CD4-positive, CD25-positive, alpha-beta regulatory T cell (primary cell): ENCODE measurements around the gene SLC35B4. TPM values are rescaled to one million over a fixed set of nuclear protein-coding genes. Genes with fewer than 3 reads are reported as not detected.

Source experiments
- ATAC-seq, 2 donors: fragments of 150-1000 bp; cut with Tn5 transposase; one replicate each; pipeline ENCODE4 v1.10.0; 2021; ENCODE audit warnings: low read depth in 2 of 2, moderate number of reproducible peaks in 2 of 2, moderate library complexity in 1 of 2
- DNase-seq, 3 donors: peaks; one replicate each; pipeline versions ENCODE4 v3.0.0 to v3.0.0-alpha.2; 2012 to 2022; ENCODE audit warnings: mixed read lengths in 1 of 3
- H3K27ac ChIP-seq: one replicate; pipeline ENCODE4 v1.7.0; 2013; ENCODE audit warnings: mild to moderate bottlenecking, low read length; ENCODE audit not compliant: insufficient read depth, poor library complexity, severe bottlenecking
- H3K27me3 ChIP-seq: one replicate; pipeline ENCODE4 v1.7.0; 2013; ENCODE audit warnings: low read length; ENCODE audit not compliant: control insufficient read depth, insufficient read depth
- H3K36me3 ChIP-seq: one replicate; pipeline ENCODE4 v1.7.0; 2013; ENCODE audit warnings: mild to moderate bottlenecking, low read length, moderate library complexity; ENCODE audit not compliant: control insufficient read depth, insufficient read depth
- H3K4me1 ChIP-seq: 2 replicates; pipeline ENCODE4 v1.7.0; 2013; ENCODE audit warnings: mild to moderate bottlenecking, low read length; ENCODE audit not compliant: insufficient read depth, control insufficient read depth, poor library complexity, severe bottlenecking
- H3K4me3 ChIP-seq: one replicate; pipeline ENCODE4 v1.7.0; 2013; ENCODE audit warnings: low read depth, mild to moderate bottlenecking, low read length, moderate library complexity
- H3K9me3 ChIP-seq, 2 experiments: 1 replicate in 1 of 2; 2 replicates in 1 of 2; pipeline ENCODE4 v1.7.0; 2013; ENCODE audit warnings: low read length in 2 of 2, mild to moderate bottlenecking in 1 of 2, moderate library complexity in 1 of 2; ENCODE audit not compliant: control insufficient read depth in 2 of 2
- H3K27ac Mint-ChIP-seq, 3 donors: one replicate each; pipeline ENCODE4 v1.8.0; 2020 to 2022; ENCODE audit warnings: mild to moderate bottlenecking in 3 of 3, mixed read lengths in 3 of 3, moderate library complexity in 2 of 3
- H3K27me3 Mint-ChIP-seq: one replicate; pipeline ENCODE4 v1.8.0; 2022; ENCODE audit warnings: mild to moderate bottlenecking, mixed read lengths
- H3K36me3 Mint-ChIP-seq: one replicate; pipeline ENCODE4 v1.8.0; 2020; ENCODE audit warnings: mixed read lengths
- H3K4me1 Mint-ChIP-seq, 4 donors: one replicate each; pipeline ENCODE4 v1.8.0; 2020 to 2022; ENCODE audit warnings: mixed read lengths in 4 of 4, mild to moderate bottlenecking in 1 of 4
- H3K4me3 Mint-ChIP-seq, 4 donors: one replicate each; pipeline ENCODE4 v1.8.0; 2020 to 2022; ENCODE audit warnings: mild to moderate bottlenecking in 4 of 4, mixed read lengths in 4 of 4, moderate library complexity in 3 of 4
- H3K9me3 Mint-ChIP-seq, 7 donors: one replicate each; pipeline ENCODE4 v1.8.0; 2020 to 2022; ENCODE audit warnings: mixed read lengths in 7 of 7, mild to moderate bottlenecking in 3 of 7, moderate library complexity in 2 of 7
- polyA plus RNA-seq, 4 donors: library from polyadenylated mRNA; unstranded; fragments of 300-500 nt; fragmentation: Illumina TruSeq; gene quantifications; one replicate each; pipeline ENCODE4 v1.2.3, GENCODE V29; 2021
- total RNA-seq: library from RNA; stranded (reverse); gene quantifications from one replicate; pipeline ENCODE4 v1.2.3, GENCODE V29; 2022

SLC35B4 gene
- total and polyA plus RNA-seq, 5 donors from 2014 or later = 10.7 to 20.5 (median 16.2) TPM

DNA sequence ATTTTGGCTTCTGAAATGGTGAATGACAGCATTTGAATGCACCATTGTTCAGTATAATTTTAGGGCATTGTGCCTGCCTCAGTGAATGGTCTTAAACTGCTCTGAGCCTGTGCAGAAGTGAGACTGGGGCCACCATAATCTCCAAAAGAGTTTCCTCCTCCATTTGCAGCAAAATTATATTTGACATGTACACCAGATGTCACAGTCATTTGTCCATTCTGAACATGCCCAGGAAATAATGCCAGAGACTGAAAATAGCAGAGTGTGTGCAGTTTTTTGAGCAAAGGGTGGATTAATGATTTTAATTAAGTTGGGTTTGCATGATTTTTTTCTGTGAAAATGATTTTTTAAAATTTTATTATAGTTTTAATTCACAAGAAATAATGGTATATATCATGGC is 26.4 kb upstream of the SLC35B4 start:
- H3K9me3 ChIP-seq = no peaks in the 10 kb centered on the region
- H3K36me3 ChIP-seq = no peaks in the 10 kb centered on the region
- no peak overlapping the region for H3K4me3 ChIP-seq
- H3K27me3 ChIP-seq = peaks cover 2% of the 10 kb centered on the region
- H3K4me3 Mint-ChIP-seq = no peak overlapping the region
- H3K27ac Mint-ChIP-seq = no peak overlapping the region
- DNase-seq (no peak), ATAC-seq (no peak)
- no peaks in the 10 kb centered on the region for H3K4me1 Mint-ChIP-seq
- H3K4me1 ChIP-seq = no peaks in the 10 kb centered on the region
- H3K9me3 Mint-ChIP-seq = peaks cover 0 to 5% (median 0%) of the 10 kb centered on the region in 7 donors
- H3K27me3 Mint-ChIP-seq = peaks cover 7% of the 10 kb centered on the region
- no peaks in the 10 kb centered on the region for H3K36me3 Mint-ChIP-seq
- no peak overlapping the region for H3K27ac ChIP-seq

- no peaks in the 10 kb centered on the region for H3K27me3 ChIP-seq
- no peaks in the 10 kb centered on the region for H3K9me3 ChIP-seq
- DNase-seq = no peak
- no peak overlapping the region for H3K27ac Mint-ChIP-seq
- peaks cover 5% of the 10 kb centered on the region for H3K27me3 Mint-ChIP-seq
- H3K4me3 Mint-ChIP-seq = no peak overlapping the region
- H3K4me1 Mint-ChIP-seq = no peaks in the 10 kb centered on the region
- no peak overlapping the region for H3K27ac ChIP-seq
- peaks cover 0 to 4% (median 0%) of the 10 kb centered on the region in 7 donors for H3K9me3 Mint-ChIP-seq
- H3K36me3 ChIP-seq = no peaks in the 10 kb centered on the region
- no peaks in the 10 kb centered on the region for H3K36me3 Mint-ChIP-seq
- ATAC-seq = no peak
- no peaks in the 10 kb centered on the region for H3K4me1 ChIP-seq
- no peak overlapping the region for H3K4me3 ChIP-seq
Observed at GRCh38 chr7:134339475-134339874, 22.7 kb upstream of the SLC35B4 start.

DNA sequence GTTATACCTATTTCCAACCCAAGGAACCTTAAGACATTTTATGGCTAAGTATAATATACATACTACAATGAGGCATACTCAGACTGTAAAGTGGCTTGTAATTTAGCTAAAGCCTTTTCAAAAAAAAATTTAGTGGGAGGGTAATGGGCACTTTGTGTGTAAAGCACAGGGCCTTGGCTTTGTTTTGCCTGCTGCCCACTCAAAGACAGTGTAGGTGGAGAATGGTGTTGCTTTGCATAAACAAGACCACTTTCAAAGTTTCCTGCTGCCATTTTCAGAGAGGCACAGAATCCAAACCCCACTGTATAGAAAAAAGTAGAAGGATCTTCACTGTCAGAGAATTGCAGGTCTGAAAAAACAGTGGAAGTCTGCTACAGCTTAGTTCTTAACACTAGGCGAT is 21.2 kb upstream of the SLC35B4 start:
- no peak for ATAC-seq
- no peaks in the 10 kb centered on the region for H3K27me3 ChIP-seq
- no peak overlapping the region for H3K4me3 ChIP-seq
- H3K36me3 ChIP-seq = no peaks in the 10 kb centered on the region
- Mint-ChIP-seq H3K9me3 (peaks cover 0 to 4% (median 0%) of the 10 kb centered on the region in 7 donors), H3K4me1 (no peaks in the 10 kb centered on the region), H3K27me3 (peaks cover 8% of the 10 kb centered on the region), H3K4me3 (no peak overlapping the region), H3K36me3 (no peaks in the 10 kb centered on the region), H3K27ac (no peak overlapping the region)
- H3K4me1 ChIP-seq = no peaks in the 10 kb centered on the region
- DNase-seq = no peak
- H3K27ac ChIP-seq = no peak overlapping the region
- no peaks in the 10 kb centered on the region for H3K9me3 ChIP-seq

DNA sequence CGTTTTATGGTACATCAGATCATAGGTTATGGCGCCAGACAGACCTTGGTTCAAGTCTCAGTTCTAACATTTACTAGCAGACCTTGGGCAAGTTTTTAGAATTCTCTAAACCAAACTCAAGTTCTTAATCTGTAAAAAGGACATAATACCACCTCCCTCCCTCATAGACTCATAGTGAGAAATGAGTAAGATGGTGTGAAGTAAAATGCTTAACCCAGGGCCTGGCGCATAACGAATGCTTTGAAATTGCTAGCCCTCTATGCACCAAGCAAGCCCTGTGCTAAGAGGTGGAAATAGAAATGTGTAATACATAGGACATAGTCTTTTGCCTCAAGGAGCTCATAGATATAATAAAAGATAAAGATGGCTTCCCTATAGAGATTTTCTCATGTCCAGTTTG is 17.7 kb upstream of the SLC35B4 start:
- Mint-ChIP-seq H3K4me1 (no peaks in the 10 kb centered on the region), H3K27ac (no peak overlapping the region), H3K36me3 (no peaks in the 10 kb centered on the region), H3K27me3 (peaks cover 8% of the 10 kb centered on the region), H3K9me3 (peaks cover 0 to 4% (median 0%) of the 10 kb centered on the region in 7 donors), H3K4me3 (no peak overlapping the region)
- DNase-seq = no peak
- no peak overlapping the region for H3K27ac ChIP-seq
- peaks cover 5% of the 10 kb centered on the region for H3K27me3 ChIP-seq
- H3K4me1 ChIP-seq = no peaks in the 10 kb centered on the region
- H3K4me3 ChIP-seq = no peak overlapping the region
- H3K36me3 ChIP-seq = no peaks in the 10 kb centered on the region
- ATAC-seq = no peak
- no peaks in the 10 kb centered on the region for H3K9me3 ChIP-seq

- DNase-seq (no peak), ATAC-seq (no peak)
- no peaks in the 10 kb centered on the region for H3K36me3 ChIP-seq
- H3K27me3 Mint-ChIP-seq = peaks cover 8% of the 10 kb centered on the region
- no peaks in the 10 kb centered on the region for H3K4me1 Mint-ChIP-seq
- H3K9me3 ChIP-seq = no peaks in the 10 kb centered on the region
- H3K4me3 ChIP-seq = no peak overlapping the region
- no peaks in the 10 kb centered on the region for H3K36me3 Mint-ChIP-seq
- H3K4me1 ChIP-seq = no peaks in the 10 kb centered on the region
- H3K9me3 Mint-ChIP-seq = peaks cover 0 to 3% (median 0%) of the 10 kb centered on the region in 7 donors
- no peak overlapping the region for H3K4me3 Mint-ChIP-seq
- H3K27me3 ChIP-seq = peaks cover 5% of the 10 kb centered on the region
- H3K27ac ChIP-seq = no peak overlapping the region
- no peak overlapping the region for H3K27ac Mint-ChIP-seq
Observed at GRCh38 chr7:134333943-134334342, 17.2 kb upstream of the SLC35B4 start.

DNA sequence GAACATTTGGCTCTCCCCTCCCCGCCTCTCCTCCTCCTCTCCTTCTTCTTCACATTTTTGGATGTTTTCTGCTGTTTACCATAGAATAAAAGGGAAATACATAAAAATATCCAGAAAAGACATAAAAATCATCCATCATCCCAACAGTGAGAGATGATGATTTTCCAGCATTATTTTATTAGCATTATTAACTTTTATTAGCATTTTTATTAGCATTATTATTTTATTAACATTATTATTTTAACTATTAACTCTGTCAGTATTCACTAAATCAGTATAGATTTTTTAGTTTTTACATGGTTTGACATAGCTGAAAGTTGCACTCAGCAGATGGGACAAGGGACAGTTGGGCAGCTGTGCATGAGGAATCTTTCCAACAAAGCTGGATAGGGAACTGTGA is 16.2 kb upstream of the SLC35B4 start:
- no peaks in the 10 kb centered on the region for H3K36me3 Mint-ChIP-seq

DNA sequence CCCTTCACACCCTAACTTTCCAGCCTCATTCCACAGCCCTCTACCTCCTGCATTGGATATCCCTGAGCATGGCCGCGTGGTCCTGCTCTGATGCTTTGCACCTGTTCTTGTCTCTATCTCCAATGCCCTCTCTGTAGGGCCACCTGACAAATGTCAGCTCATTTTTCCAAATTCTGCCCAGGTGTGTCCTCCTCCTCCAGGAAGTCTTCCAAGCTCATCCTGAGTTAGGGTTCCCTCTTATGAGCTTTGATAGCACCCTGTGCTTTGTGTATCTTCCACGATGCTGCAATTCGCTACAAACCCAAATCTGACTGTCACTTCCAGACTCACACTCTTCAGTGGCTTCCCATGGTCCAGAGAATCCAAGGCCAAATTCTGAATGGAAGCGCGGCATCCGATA is 14.7 kb upstream of the SLC35B4 start:
- Histone ChIP-seq H3K9me3 (no peaks in the 10 kb centered on the region), H3K36me3 (no peaks in the 10 kb centered on the region), H3K4me1 (no peaks in the 10 kb centered on the region), H3K27me3 (peaks cover 9% of the 10 kb centered on the region), H3K4me3 (no peak overlapping the region), H3K27ac (no peak overlapping the region)
- H3K4me1 Mint-ChIP-seq = peaks cover 0 to 4% (median 0%) of the 10 kb centered on the region in 4 donors
- peaks cover 4% of the 10 kb centered on the region for H3K27me3 Mint-ChIP-seq
- peak overlapping the region in 1 of 3 donors; percentile 54 for H3K27ac Mint-ChIP-seq
- H3K9me3 Mint-ChIP-seq = peaks cover 0 to 2% (median 0%) of the 10 kb centered on the region in 7 donors
- DNase-seq = no peak
- no peaks in the 10 kb centered on the region for H3K36me3 Mint-ChIP-seq
- ATAC-seq = no peak
- H3K4me3 Mint-ChIP-seq = no peak overlapping the region

More for the DNA sequence above, 16.2 kb upstream of the SLC35B4 start:
- Histone ChIP-seq H3K4me3 (no peak overlapping the region), H3K36me3 (no peaks in the 10 kb centered on the region), H3K27ac (no peak overlapping the region), H3K9me3 (no peaks in the 10 kb centered on the region), H3K27me3 (peaks cover 9% of the 10 kb centered on the region), H3K4me1 (no peaks in the 10 kb centered on the region)
- peaks cover 0 to 2% (median 0%) of the 10 kb centered on the region in 4 donors for H3K4me1 Mint-ChIP-seq
- H3K27me3 Mint-ChIP-seq = peaks cover 8% of the 10 kb centered on the region
- no peak for ATAC-seq
- no peak overlapping the region for H3K4me3 Mint-ChIP-seq
- peaks cover 0 to 2% (median 0%) of the 10 kb centered on the region in 7 donors for H3K9me3 Mint-ChIP-seq
- H3K27ac Mint-ChIP-seq = no peak overlapping the region
- no peak for DNase-seq

- DNase-seq (no peak), ATAC-seq (no peak)
- Histone ChIP-seq H3K27ac (no peak overlapping the region), H3K36me3 (no peaks in the 10 kb centered on the region), H3K4me3 (no peak overlapping the region), H3K9me3 (no peaks in the 10 kb centered on the region), H3K4me1 (no peaks in the 10 kb centered on the region), H3K27me3 (peaks cover 9% of the 10 kb centered on the region)
- H3K27ac Mint-ChIP-seq = no peak overlapping the region
- H3K36me3 Mint-ChIP-seq = no peaks in the 10 kb centered on the region
- peaks cover 4% of the 10 kb centered on the region for H3K27me3 Mint-ChIP-seq
- H3K9me3 Mint-ChIP-seq = peaks cover 0 to 2% (median 0%) of the 10 kb centered on the region in 7 donors
- H3K4me1 Mint-ChIP-seq = peaks cover 0 to 4% (median 0%) of the 10 kb centered on the region in 4 donors
- H3K4me3 Mint-ChIP-seq = no peak overlapping the region
Observed at GRCh38 chr7:134330974-134331373, 14.2 kb upstream of the SLC35B4 start.
